Stimulated activated CD4-positive, alpha-beta T cell treated with anti-CD3 and anti-CD28 coated beads, TNF-alpha, amount 100 ng/mL, for 4 hours (primary cell): ENCODE measurements around the gene AKAP13.
A peak's percentile ranks its signal among the peaks of the same experiment; 100 is the strongest.
"Not testable (repeated sequence)": the region's sequence is repeated elsewhere in the genome, so short reads cannot be mapped to it uniquely, and the experiment has no call there.

ENCODE experiments used
- DNase-seq, 3 experiments: peaks; one replicate each; pipeline ENCODE4 v3.0.0-alpha.2; 2020; ENCODE audit warnings: low read depth in 3 of 3

The AKAP13 gene

GRCh38 chr15:85661859-85662258 lies 281.5 kb downstream of the AKAP13 start:
- no peak for DNase-seq

DNA sequence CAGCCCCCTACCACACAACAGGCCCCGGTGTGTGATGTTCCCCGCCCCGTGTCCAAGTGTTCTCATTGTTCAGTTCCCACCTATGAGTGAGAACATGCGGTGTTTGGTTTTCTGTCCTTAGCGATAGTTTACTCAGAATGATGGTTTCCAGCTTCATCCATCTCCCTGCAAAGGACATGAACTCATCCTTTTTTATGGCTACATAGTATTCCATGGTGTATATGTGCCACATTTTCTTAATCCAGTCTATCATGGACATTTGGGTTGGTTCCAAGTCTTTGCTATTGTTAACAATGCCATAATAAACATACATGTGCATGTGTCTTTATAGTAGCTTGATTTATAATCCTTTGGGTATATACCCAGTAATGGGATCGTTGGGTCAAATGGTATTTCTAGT lies 285.3 kb downstream of the AKAP13 start:
- DNase-seq, result not testable (repeated sequence)

DNA sequence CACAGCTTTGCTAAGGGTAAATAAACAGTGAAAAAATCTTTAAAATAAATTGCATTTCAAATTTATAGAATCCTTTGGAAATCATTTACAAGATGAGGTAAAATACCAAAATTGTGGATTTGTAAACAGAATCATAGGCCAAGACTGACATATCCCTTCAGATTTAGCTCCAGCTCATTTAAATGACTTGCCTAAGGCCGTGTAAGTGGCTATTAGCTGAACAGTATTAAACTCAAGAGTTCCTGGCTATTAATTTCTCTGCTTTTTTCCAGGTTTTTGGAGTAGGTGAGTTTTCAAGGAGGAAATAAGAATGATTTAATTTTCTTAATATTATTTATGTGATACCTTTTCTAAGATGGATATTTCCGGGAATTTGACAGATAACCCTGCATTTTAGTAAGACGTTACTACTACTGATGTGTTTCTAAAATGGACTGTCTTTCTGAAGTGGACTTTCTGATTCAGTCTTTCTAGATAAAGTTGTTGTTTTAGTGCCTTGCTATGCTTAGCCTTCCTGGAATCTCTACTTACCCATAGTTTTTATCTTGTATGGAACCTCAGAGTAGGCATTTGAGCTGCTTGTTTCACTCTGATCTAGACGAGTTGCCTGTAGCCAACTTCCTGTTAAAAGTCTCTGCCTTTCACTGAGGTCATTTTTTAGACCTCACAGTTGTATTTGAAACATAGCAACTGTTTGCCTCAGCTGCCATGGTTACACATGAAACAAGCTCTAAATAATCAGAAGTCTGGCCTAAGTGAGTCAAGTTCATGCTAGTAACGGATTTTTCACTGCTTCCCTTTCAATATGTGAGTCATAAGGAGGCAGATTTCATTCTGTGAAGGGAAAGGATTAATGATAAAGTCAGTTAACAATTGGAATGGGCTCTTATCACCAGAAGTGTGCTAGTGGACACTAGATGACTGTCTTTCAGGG lies 287.4 kb downstream of the AKAP13 start:
- DNase-seq, result peak in 2 of 3 experiments; percentile 14 to 32

- no peak for DNase-seq
Measured at GRCh38 chr15:85671156-85671555, 290.8 kb downstream of the AKAP13 start.

GRCh38 chr15:85672332-85673084 lies 292.1 kb downstream of the AKAP13 start:
- DNase-seq, result no peak

DNA sequence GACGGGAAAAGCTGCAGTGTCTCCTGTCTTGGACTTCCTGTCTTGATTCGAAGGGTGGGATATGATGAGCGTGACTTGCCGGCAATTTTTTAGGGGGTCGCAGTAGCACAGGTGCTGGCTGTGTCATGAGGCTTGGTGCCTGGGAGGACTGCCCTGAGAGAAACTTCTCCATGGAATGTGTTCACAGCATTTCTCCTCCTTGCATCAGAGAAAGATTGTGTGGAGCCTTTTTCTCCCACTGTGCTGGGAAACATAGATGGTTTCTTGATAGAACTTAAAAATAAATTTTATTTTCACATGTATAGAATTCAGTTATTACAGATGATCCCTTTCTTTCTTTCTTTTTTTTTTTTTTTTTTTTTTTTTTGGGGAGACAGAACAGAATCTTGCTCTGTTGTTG lies 292.9 kb downstream of the AKAP13 start:
- DNase-seq, result no peak

DNA sequence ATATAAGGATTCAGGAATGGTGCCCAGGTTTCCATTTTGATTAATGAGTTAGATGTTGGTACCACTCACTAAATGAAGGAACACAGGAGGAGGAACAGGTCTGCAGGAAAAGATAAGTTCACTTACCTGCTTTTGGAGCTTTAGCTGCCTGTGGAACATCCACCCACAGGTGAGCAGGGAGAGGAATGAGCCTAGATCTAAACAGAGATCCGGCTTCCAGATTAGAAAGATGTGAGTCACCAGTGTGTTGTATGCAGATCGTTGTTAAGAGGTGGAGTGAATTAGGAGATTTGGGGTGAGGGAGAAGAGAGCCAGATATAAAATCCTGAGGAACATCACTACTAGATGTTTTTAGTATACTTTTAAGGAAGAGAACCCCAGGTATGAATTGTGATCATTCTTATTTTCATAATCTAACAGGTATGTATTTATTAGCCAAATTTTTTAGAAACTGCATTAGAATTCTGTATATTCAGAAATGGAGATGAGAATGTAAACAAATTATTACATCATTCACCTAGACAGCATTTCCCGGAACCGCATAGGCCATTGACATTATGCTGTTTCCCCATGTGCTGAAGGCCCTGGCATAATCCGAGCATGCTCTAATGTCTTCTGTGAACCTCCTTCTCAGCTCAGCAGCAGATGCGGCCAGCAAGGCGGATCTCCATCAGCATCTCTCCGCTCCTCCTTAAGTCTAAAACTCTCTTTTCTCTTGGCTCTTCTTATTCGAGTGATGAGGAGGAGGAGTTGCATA lies 296.1 kb downstream of the AKAP13 start:
- DNase-seq, result no peak

GRCh38 chr15:85679231-85679630 lies 298.8 kb downstream of the AKAP13 start:
- DNase-seq, result no peak

DNA sequence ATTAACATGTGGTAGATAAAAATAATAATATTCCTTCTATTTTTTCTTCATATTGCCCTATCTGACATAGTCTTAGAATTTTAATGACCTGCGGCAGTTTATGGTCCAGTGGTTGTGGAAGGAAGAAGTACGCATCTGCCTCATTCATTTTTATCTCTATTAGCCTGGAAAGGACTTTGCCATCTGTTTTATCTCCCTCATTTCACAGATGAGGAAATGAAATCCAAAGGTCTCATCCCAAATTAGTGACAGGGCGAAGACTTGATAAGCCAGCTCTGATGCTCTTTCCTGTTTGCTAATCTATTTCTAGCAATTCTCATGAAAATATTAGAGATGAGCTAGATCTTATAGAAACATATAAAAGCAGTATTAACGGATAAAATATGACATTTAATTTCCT lies 301.0 kb downstream of the AKAP13 start:
- no peak for DNase-seq

DNA sequence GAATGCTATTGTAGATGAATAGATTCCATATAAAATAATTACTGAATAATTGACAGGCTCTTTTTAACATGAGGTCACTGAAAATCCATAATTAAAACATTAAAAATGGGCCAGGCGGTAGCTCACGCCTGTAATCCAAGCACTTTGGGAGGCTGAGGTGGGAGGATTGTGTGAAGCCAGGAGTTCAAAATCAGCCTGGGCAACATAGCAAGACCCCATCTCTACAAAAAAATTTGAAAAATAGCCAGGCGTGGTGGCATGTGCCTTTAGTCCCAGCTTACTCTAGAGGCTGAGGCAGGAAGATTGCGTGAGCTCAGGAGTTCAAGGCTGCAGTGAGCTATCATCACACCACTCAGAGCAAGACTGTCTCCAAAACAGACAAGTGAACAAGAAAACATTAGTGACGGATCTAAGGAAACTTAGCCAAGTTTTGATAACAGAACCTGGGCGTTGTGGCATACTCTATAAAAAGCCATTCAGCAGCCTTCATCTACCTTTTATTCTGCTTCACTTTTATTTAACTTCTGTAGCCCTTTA lies 303.8 kb downstream of the AKAP13 start:
- no peak for DNase-seq

GRCh38 chr15:85685356-85685755 lies 305.0 kb downstream of the AKAP13 start:
- DNase-seq, result no peak

DNA sequence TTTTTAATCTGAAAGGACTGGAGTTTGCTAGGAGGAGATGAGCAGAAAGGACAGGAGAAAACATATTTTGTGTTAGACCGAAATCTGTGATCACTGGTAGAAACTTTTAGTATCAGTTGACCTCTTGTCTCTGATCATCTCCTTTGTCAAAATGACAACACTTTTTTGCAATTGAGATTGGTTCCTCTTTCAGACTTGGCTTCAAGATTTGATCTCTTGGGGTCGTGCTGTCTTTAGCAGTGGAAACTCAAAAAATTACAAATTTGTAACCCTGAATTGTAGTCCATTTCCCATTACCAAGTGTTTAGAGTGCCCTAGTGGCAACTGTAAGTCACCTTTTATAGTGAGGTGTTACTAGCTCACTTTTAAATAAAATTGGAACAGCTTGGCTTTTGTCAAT lies 306.9 kb downstream of the AKAP13 start:
- DNase-seq, result no peak

DNA sequence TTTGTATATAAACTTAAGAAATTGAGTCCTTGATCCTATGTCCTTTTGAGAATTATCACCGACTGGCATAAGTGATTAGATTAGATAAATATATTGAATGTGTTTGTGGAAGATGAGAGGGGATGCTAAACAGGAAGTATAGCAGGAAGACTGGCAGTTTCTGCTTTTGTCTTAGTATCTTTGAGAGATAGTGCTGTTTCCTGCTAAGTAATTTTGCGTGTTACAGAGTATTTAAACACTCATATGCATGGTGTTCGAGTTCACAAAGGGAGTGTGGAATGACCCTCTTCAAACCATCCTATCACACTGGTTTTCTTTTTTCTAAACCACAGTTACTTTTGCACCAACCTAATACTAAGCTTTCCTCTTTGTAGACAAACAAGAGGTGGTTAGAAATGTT lies 308.3 kb downstream of the AKAP13 start:
- no peak for DNase-seq

GRCh38 chr15:85689729-85690128 lies 309.3 kb downstream of the AKAP13 start:
- DNase-seq, result peak in 1 of 3 experiments; percentile 53

GRCh38 chr15:85690561-85691231 lies 310.3 kb downstream of the AKAP13 start:
- no peak for DNase-seq

GRCh38 chr15:85691350-85692240 lies 311.2 kb downstream of the AKAP13 start:
- no peak for DNase-seq

- DNase-seq, result no peak
Measured at GRCh38 chr15:85692321-85692720, 311.9 kb downstream of the AKAP13 start.

DNA sequence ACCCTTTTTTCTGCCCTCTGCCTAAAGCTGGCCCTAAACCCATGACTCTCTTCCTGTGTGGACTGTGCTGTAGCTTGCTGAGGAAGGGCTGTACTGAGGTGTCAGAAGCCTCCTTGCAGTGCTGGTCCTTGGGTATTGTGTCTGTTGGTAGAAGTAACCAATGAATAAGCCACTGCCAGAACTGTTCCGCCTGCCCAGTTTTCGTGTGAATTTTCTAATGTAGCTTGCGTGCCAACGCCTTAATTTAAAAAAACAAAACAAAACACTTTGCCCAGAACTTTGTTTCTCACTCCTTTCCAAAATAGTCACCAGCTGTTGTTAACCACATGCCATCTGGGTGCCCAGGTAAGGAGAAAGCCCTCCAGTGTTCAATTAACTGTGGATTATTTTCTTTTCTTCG lies 312.5 kb downstream of the AKAP13 start:
- no peak for DNase-seq

DNA sequence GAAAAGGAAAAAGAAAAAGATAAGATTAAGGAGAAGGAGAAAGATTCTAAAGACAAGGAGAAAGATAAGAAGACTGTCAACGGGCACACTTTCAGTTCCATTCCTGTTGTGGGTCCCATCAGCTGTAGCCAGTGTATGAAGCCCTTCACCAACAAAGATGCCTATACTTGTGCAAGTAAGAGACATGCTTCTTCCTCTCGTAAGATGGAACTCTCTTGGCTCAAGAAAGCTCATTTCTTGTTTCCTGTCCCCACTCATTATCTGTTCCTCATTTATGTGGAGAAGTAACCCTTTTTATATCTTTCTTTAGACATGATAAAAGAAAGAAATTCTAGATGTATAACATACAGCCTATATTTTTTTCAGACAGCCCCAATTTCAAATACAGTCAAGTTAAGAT lies 312.9 kb downstream of the AKAP13 start:
- no peak for DNase-seq

DNA sequence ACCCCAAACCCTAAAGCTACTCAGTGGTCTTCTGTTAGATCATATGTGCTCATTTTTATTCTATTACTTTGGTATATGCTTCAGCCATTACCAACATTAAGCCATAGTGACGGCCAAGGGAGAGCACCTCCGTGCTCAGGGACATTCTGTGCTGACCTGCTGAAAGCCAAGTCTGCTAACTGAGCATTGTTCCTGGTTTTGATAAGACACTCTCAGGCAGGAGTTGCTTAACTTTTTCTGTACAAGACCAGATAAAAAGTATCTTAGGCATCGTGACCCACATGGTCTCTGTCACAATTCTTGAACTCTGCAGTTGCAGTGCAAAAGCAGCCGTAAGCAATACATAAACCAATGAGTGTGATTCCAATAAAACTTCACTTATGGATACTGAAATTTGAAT lies 313.7 kb downstream of the AKAP13 start:
- DNase-seq, result no peak
